HG03442 (cell line): ENCODE data around the gene ATP10A.
A peak's percentile ranks its signal among the peaks of the same experiment; 100 is the strongest.
"Not testable (repeated sequence)": the region's sequence is repeated elsewhere in the genome, so short reads cannot be mapped to it uniquely, and the experiment has no call there.

Experiments used
- ATAC-seq: cut with Tn5 transposase; IDR thresholded peaks from one replicate; pipeline ENCODE4 v1.9.1; 2021; ENCODE audit warnings: mild to moderate bottlenecking, moderate library complexity; ENCODE audit not compliant: unreplicated experiment

ATP10A gene

GRCh38 chr15:25780479-25781255 lies 82.5 kb downstream of the ATP10A start:
- no peak for ATAC-seq

GRCh38 chr15:25778161-25778560 lies 85.0 kb downstream of the ATP10A start:
- no peak for ATAC-seq

- no peak for ATAC-seq
Measured at GRCh38 chr15:25777037-25777436, 86.1 kb downstream of the ATP10A start.

- ATAC-seq, result no peak
Measured at GRCh38 chr15:25776071-25776746, 86.9 kb downstream of the ATP10A start.

GRCh38 chr15:25775317-25775912 lies 87.7 kb downstream of the ATP10A start:
- peak; percentile 95 for ATAC-seq

- no peak for ATAC-seq
Measured at GRCh38 chr15:25774871-25775270, 88.3 kb downstream of the ATP10A start.

- no peak for ATAC-seq
Measured at GRCh38 chr15:25773248-25773647, 89.9 kb downstream of the ATP10A start.

- ATAC-seq, result no peak
Measured at GRCh38 chr15:25772500-25772899, 90.6 kb downstream of the ATP10A start.

GRCh38 chr15:25771736-25772135 lies 91.4 kb downstream of the ATP10A start:
- not testable (repeated sequence) for ATAC-seq

- no peak for ATAC-seq
Measured at GRCh38 chr15:25771338-25771706, 91.8 kb downstream of the ATP10A start.

- ATAC-seq, result no peak
Measured at GRCh38 chr15:25770618-25771337, 92.3 kb downstream of the ATP10A start.

- no peak for ATAC-seq
Measured at GRCh38 chr15:25770031-25770430, 93.1 kb downstream of the ATP10A start.

- ATAC-seq, result no peak
Measured at GRCh38 chr15:25768271-25768670, 94.9 kb downstream of the ATP10A start.

- ATAC-seq, result no peak
Measured at GRCh38 chr15:25767356-25768151, 95.6 kb downstream of the ATP10A start.

- no peak for ATAC-seq
Measured at GRCh38 chr15:25766417-25766816, 96.7 kb downstream of the ATP10A start.

- no peak for ATAC-seq
Measured at GRCh38 chr15:25764980-25765735, 98.0 kb downstream of the ATP10A start.

GRCh38 chr15:25763954-25764353 lies 99.2 kb downstream of the ATP10A start:
- ATAC-seq, result no peak

- ATAC-seq, result no peak
Measured at GRCh38 chr15:25763331-25763751, 99.8 kb downstream of the ATP10A start.

GRCh38 chr15:25761971-25762662 lies 101.0 kb downstream of the ATP10A start:
- no peak for ATAC-seq
